Stimulated activated CD8-positive, alpha-beta memory T cell treated with anti-CD3 and anti-CD28 coated beads, Interleukin-12 subunit alpha, Interleukin-12 subunit beta, amount 100 ng/mL, for 4 hours (primary cell): ENCODE results near the gene RAB31.

Experiments
- DNase-seq: peaks from one replicate; pipeline ENCODE4 v3.0.0-alpha.2; 2020; ENCODE audit warnings: low read depth

Gene RAB31

GRCh38 chr18:9865764-9866490, 157.8 kb downstream of the RAB31 start:
- DNase-seq = no peak

- DNase-seq = no peak
These were observed 158.5 kb downstream of the RAB31 start for GRCh38 chr18:9866627-9867026.

- DNase-seq = no peak
These were observed 159.0 kb downstream of the RAB31 start for GRCh38 chr18:9867071-9867594.

GRCh38 chr18:9868857-9869714, 161.0 kb downstream of the RAB31 start:
- DNase-seq = no peak

GRCh38 chr18:9869715-9870430, 161.8 kb downstream of the RAB31 start:
- DNase-seq = no peak

GRCh38 chr18:9870431-9871008, 162.4 kb downstream of the RAB31 start:
- DNase-seq = no peak

- DNase-seq = no peak
These were observed 163.2 kb downstream of the RAB31 start for GRCh38 chr18:9871244-9871746.

- DNase-seq = no peak
These were observed 164.7 kb downstream of the RAB31 start for GRCh38 chr18:9872823-9873222.

- no peak for DNase-seq
These were observed 166.6 kb downstream of the RAB31 start for GRCh38 chr18:9874728-9875127.

- DNase-seq = no peak
These were observed 168.2 kb downstream of the RAB31 start for GRCh38 chr18:9876212-9876866.

GRCh38 chr18:9876867-9877654, 169.0 kb downstream of the RAB31 start:
- no peak for DNase-seq

- DNase-seq = no peak
These were observed 169.5 kb downstream of the RAB31 start for GRCh38 chr18:9877655-9878014.

- DNase-seq = no peak
These were observed 170.0 kb downstream of the RAB31 start for GRCh38 chr18:9878095-9878494.

GRCh38 chr18:9878783-9879242, 170.7 kb downstream of the RAB31 start:
- DNase-seq = no peak

- DNase-seq = no peak
These were observed 176.0 kb downstream of the RAB31 start for GRCh38 chr18:9884090-9884489.

GRCh38 chr18:9884532-9885140, 176.5 kb downstream of the RAB31 start:
- DNase-seq = no peak

GRCh38 chr18:9885170-9886004, 177.3 kb downstream of the RAB31 start, which contains the start of gene TXNDC2:
Gene TXNDC2 (plus strand): TSS chr18:9885973. CDS start chr18:9886681, 708 bp downstream.
- no peak for DNase-seq

GRCh38 chr18:9886005-9886348, 177.9 kb downstream of the RAB31 start:
- no peak for DNase-seq

- DNase-seq = no peak
These were observed 179.9 kb downstream of the RAB31 start for GRCh38 chr18:9887992-9888391.
